Fibroblast of upper back skin (primary cell): Measurements from ENCODE around the gene CNDP2.

Experiments
- DNase-seq: peaks from one replicate; pipeline ENCODE4 v3.0.0-alpha.2; 2013

Gene CNDP2

GRCh38 chr18:74501386-74501785 is 5.2 kb downstream of the CNDP2 start:
- DNase-seq = no peak

GRCh38 chr18:74503137-74503536 is 7.0 kb downstream of the CNDP2 start:
- no peak for DNase-seq

- no peak for DNase-seq
Observed at GRCh38 chr18:74505776-74506175, 9.6 kb downstream of the CNDP2 start.

GRCh38 chr18:74506448-74507084 is 10.4 kb downstream of the CNDP2 start:
- peak; percentile 49 for DNase-seq

GRCh38 chr18:74507097-74507881 is 11.1 kb downstream of the CNDP2 start:
- no peak for DNase-seq

- no peak for DNase-seq
Observed at GRCh38 chr18:74507927-74508326, 11.8 kb downstream of the CNDP2 start.

GRCh38 chr18:74508366-74508765 is 12.2 kb downstream of the CNDP2 start:
- DNase-seq = no peak

- no peak for DNase-seq
Observed at GRCh38 chr18:74508821-74509225, 12.7 kb downstream of the CNDP2 start.

- no peak for DNase-seq
Observed at GRCh38 chr18:74509856-74510769, 13.9 kb downstream of the CNDP2 start.

- no peak for DNase-seq
Observed at GRCh38 chr18:74510770-74511095, 14.6 kb downstream of the CNDP2 start.

- DNase-seq = no peak
Observed at GRCh38 chr18:74511823-74512222, 15.7 kb downstream of the CNDP2 start.

- DNase-seq = no peak
Observed at GRCh38 chr18:74512321-74513053, 16.3 kb downstream of the CNDP2 start.

GRCh38 chr18:74513149-74513882 is 17.2 kb downstream of the CNDP2 start:
- DNase-seq = no peak

GRCh38 chr18:74513883-74514205 is 17.7 kb downstream of the CNDP2 start:
- no peak for DNase-seq

- no peak for DNase-seq
Observed at GRCh38 chr18:74514860-74515495, 18.8 kb downstream of the CNDP2 start.

GRCh38 chr18:74515620-74516231 is 19.6 kb downstream of the CNDP2 start:
- DNase-seq = no peak

GRCh38 chr18:74516271-74517235 is 20.4 kb downstream of the CNDP2 start:
- DNase-seq = no peak

- no peak for DNase-seq
Observed at GRCh38 chr18:74517236-74517630, 21.1 kb downstream of the CNDP2 start.

- no peak for DNase-seq
Observed at GRCh38 chr18:74518456-74519295, 22.5 kb downstream of the CNDP2 start.
